GM12874 (cell line): ENCODE measurements around the gene RTL10.

Source experiments
- CTCF ChIP-seq: IDR thresholded peaks from 2 replicates; pipeline ENCODE4 v1.5.1; 2011; ENCODE audit warnings: low read depth, mild to moderate bottlenecking, control low read depth, low read length, moderate library complexity; ENCODE audit not compliant: insufficient read depth

Gene RTL10

GRCh38 chr22:19852177-19852781, 2.4 kb downstream of the RTL10 start:
- no peak for TF ChIP-seq CTCF

GRCh38 chr22:19851291-19852176, 3.1 kb downstream of the RTL10 start:
- TF ChIP-seq CTCF: no peak

- no peak for TF ChIP-seq CTCF
These were observed 3.9 kb downstream of the RTL10 start for GRCh38 chr22:19850763-19851109.

- TF ChIP-seq CTCF: no peak
These were observed 4.6 kb downstream of the RTL10 start for GRCh38 chr22:19849835-19850762.

GRCh38 chr22:19848298-19849224, 6.1 kb downstream of the RTL10 start:
- no peak for TF ChIP-seq CTCF

- no peak for TF ChIP-seq CTCF
These were observed 7.4 kb downstream of the RTL10 start for GRCh38 chr22:19847345-19847632.
